ENCODE results near the gene SUGP2.
A peak's percentile ranks its signal among the peaks of the same experiment; 100 is the strongest.

SUGP2 gene

DNA sequence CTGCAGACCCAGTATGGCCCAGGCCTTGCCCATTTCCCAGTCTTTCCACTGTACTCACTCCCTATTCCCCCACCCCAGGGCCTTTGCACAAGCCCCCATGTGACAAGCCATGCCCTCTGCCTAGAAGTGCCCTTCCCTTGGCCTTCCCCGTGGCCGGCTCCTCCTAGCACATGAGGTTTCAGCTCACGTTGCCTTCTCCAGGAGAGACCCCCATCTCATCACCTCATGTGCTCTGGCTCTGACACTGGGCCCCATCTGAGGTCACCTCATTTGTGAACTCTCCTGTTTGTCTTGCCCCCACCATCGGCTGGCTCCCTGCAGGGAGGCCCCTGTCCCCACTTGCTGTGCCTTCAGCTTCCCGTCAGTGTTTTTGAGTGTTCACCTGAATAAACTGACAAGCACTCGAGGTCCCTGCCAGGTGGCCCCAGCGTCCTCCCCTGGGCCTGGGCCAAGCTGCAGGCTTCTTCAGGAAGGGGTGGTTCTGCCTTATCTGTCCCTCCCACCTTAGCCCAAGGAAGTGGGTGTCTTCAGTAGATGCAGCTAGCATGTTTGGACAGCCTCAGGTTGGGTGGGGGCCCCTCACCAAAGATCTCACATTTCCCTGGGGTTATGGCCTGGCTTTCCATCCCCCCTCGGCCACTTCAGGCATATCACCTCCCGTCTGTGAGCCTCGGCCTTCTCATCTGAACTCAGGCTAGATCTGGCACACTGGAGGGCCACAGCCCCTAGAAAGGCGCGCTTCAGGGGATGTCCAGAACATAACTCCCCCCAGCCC is 26.7 kb upstream of the SUGP2 start:
- ChIA-PET POLR2A (ENCODE audit: low non-redundant PET) (no interaction called here), CTCF (interaction anchor here (0.6 kb wide), 2 partner anchors 24 to 156 kb away, joined by 3 to 4 read pairs; no protein-coding TSS in a partner anchor)
- H3K27ac ChIP-seq, result peak overlapping the region; percentile 73
- DNase-seq (ENCODE audit: low spot score), result no peak
- TF ChIP-seq, protein P1, sequence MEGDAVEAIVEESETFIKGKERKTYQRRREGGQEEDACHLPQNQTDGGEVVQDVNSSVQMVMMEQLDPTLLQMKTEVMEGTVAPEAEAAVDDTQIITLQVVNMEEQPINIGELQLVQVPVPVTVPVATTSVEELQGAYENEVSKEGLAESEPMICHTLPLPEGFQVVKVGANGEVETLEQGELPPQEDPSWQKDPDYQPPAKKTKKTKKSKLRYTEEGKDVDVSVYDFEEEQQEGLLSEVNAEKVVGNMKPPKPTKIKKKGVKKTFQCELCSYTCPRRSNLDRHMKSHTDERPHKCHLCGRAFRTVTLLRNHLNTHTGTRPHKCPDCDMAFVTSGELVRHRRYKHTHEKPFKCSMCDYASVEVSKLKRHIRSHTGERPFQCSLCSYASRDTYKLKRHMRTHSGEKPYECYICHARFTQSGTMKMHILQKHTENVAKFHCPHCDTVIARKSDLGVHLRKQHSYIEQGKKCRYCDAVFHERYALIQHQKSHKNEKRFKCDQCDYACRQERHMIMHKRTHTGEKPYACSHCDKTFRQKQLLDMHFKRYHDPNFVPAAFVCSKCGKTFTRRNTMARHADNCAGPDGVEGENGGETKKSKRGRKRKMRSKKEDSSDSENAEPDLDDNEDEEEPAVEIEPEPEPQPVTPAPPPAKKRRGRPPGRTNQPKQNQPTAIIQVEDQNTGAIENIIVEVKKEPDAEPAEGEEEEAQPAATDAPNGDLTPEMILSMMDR (conservative IDR thresholded peaks at IDR 0.05; ENCODE audit: low read depth), result no peak

DNA sequence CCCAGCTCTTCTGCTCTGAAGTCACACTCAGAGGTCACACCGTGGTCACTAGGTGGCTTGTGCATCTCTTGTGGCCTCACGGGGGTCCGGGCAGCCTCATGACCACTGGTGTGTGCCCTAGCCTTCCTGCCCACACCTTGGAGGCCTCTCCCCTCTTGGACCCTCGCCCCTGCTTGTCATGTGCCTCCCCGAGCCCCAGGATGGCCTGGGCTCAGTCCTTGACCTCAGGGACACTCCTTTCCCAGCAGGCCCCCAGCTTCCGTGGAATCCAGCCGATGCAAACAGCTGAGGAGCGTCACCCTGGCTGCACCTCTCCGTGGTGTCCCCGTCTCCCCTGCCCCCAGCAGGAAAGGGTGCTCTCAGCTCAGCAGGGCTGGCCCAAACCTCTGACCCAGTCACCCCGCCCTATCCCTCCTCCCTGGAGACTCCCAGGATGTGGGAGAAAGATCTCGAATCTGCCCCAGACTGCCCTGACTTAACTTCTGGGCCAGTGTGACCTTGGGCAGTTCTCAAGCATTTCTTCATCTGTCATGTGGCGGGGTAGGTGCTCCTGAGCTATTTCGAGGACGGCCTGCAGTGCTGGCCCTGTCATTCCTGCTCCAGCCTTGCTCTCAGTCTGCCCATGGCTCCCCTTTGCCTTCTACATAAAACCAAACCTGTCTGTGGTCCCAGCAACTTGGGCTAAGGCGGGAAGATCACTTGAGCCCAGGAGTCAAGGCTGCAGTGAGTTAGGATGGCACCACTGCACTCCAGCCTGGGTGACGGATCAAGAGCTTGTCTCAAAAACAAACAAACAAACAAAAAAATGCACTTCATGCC is 25.9 kb upstream of the SUGP2 start:
- ChIA-PET POLR2A (ENCODE audit: low non-redundant PET) (no interaction called here), CTCF (interaction anchor here (0.6 kb wide), 2 partner anchors 23 to 157 kb away, joined by 3 to 4 read pairs; no protein-coding TSS in a partner anchor)
- DNase-seq (ENCODE audit: low spot score), result no peak
- TF ChIP-seq, protein P1 (conservative IDR thresholded peaks at IDR 0.05; ENCODE audit: low read depth), result no peak
- peak overlapping the region; percentile 73 for H3K27ac ChIP-seq

DNA sequence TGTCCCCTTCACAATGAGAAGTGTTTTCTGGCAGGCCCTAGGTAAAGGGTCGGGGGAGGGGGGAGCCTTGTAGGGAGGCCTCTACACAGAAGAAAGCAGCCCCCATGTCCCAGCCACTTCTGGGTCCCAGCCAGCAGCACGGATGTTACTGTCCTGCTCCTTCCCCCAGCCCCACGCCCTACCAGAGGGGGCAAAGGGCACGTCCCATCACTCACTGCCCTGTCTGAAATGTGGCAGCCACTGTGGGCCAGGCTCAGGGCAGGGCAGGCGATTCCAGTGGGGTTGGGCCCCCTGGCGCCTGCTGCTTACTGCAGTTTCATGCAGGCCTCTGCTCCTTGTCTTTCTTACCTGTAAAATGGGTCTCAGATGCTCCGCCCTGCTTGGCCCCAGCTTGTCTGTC is 24.4 kb upstream of the SUGP2 start:
- CTCF ChIA-PET, result no interaction called here
- TF ChIP-seq, protein P1 (conservative IDR thresholded peaks at IDR 0.05; ENCODE audit: low read depth), result no peak
- no peak overlapping the region for H3K27ac ChIP-seq
- POLR2A ChIA-PET (ENCODE audit: low non-redundant PET), result no interaction called here
- DNase-seq (ENCODE audit: low spot score), result no peak

DNA sequence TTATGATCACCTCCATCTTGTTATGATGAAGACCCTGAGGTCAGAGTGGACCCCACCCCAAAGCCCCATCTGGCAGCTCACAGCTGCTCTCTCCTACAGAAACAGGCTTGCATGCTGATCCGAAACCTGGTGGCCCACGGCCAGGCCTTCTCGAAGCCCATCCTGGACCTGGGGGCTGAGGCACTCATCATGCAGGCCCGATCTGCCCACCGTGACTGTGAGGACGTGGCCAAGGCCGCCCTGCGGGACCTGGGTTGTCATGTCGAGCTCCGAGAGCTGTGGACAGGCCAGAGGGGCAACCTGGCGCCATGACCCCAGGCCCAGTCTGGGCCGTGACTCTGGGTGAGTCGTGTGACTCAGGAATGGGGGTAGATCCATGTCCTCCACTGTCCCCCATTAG is 24.0 kb upstream of the SUGP2 start:
- TF ChIP-seq, protein P1 (conservative IDR thresholded peaks at IDR 0.05; ENCODE audit: low read depth), result no peak
- no peak overlapping the region for H3K27ac ChIP-seq
- CTCF ChIA-PET, result interaction anchor here (0.7 kb wide), 1 partner anchor 22 kb away, joined by 3 read pairs; no protein-coding TSS in a partner anchor
- POLR2A ChIA-PET (ENCODE audit: low non-redundant PET), result no interaction called here
- DNase-seq (ENCODE audit: low spot score), result no peak

DNA sequence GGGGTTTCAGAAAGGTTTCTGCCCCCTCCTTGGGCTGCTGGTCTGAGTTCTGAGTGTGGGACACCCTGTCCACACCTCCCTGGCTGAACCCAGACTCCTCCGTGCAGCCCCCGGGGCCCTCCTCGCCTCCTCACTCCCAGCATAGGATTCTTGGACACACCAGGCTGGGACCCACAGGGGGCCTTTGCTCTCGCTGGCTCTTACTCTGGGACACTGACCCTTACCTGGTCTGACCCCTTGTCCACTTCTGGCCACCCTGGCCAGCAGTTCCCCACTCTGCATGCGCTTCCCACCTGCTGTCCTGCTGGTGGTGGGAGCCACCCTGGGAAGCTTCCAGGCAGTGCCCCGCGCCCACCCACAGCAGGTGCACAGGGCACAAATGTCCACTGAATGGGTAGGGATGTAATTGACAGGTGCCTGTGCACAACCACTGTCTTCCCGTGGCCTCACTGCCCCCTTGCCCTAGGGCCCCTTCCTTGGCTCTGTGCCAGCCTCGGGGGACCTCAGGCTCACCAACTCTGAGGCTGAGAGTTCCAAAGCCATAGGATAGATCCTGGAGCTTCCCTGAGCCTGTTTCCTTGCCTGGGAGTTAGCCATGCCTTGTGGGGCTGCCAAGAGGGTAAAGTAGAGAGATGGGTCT is 23.4 kb upstream of the SUGP2 start:
- TF ChIP-seq, protein P1 (conservative IDR thresholded peaks at IDR 0.05; ENCODE audit: low read depth), result no peak
- no peak for DNase-seq (ENCODE audit: low spot score)
- H3K27ac ChIP-seq, result no peak overlapping the region
- CTCF ChIA-PET, result interaction anchor here (0.7 kb wide), 1 partner anchor 21 kb away, joined by 3 read pairs; no protein-coding TSS in a partner anchor
- POLR2A ChIA-PET (ENCODE audit: low non-redundant PET), result no interaction called here

DNA sequence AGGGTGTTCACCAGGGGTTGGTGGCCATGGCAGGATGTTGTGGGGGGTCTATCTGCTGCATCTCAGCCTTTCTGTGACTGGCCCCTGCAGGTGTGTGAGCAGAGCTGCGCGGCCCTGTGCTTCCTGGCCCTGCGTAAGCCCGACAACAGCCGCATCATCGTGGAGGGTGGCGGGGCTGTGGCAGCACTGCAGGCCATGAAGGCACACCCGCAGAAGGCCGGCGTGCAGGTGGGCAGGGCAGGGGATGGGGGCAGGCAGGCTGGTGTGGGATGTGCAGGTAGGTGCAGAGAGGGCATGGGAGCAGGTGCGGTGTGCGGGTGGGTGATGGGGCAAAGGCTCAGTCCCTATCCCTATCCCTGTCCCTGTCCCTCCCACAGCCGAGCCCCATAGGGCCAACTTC is 22.4 kb upstream of the SUGP2 start:
- CTCF ChIA-PET, result no interaction called here
- no peak overlapping the region for H3K27ac ChIP-seq
- DNase-seq (ENCODE audit: low spot score), result no peak
- TF ChIP-seq, protein P1 (conservative IDR thresholded peaks at IDR 0.05; ENCODE audit: low read depth), result no peak
- POLR2A ChIA-PET (ENCODE audit: low non-redundant PET), result no interaction called here
